GM18505 (cell line): ENCODE measurements around the gene NHLRC2.

Experiments used
- ATAC-seq: cut with Tn5 transposase; IDR thresholded peaks from one replicate; pipeline ENCODE4 v1.9.1; 2021; ENCODE audit not compliant: unreplicated experiment
- POLR2A ChIP-seq: IDR thresholded peaks from 4 replicates; pipeline ENCODE4 v1.6.1; 2011; ENCODE audit warnings: borderline replicate concordance; ENCODE audit not compliant: insufficient read depth, insufficient read length; ENCODE audit errors: extremely low read depth

The NHLRC2 gene

DNA sequence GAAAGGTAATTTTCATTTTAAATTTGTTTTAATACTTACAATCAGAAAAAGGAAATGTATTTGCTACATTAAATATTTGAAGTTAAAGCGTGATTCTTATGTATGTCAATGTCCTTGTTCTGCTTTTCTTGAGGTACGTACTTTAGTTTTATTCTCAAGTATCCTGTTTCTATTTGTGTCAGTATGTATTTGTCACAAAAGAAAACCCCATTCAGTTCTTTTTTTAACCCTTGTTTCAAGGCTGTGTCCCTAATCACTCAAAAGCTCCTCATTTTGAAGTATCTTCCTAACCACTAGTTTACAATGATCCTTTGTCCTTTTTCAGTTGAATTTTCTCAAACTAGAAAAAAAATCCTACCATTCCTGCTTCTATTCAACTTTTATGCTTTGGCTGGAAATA is 25.2 kb downstream of the NHLRC2 start:
- ATAC-seq, result peak; percentile 77
- no peak for TF ChIP-seq POLR2A

DNA sequence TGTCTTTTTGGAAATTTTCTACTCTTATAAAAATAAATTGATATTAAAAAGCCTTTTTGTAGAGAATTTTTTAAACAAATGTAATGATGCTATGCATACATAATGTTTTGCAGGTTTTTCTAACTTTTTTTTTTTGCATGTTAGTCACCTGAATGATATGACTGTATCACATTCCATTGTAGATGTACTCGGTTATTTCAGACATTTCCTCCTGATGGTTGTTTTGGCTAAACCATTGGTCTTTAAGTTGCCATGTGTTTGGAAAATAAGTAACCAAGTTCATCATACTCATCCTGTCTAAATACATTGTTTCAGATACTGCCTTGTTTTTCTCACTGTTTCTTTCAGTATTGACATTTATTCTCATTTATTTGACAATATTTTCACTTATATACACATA is 25.8 kb downstream of the NHLRC2 start:
- no peak for TF ChIP-seq POLR2A
- ATAC-seq, result peak; percentile 38

DNA sequence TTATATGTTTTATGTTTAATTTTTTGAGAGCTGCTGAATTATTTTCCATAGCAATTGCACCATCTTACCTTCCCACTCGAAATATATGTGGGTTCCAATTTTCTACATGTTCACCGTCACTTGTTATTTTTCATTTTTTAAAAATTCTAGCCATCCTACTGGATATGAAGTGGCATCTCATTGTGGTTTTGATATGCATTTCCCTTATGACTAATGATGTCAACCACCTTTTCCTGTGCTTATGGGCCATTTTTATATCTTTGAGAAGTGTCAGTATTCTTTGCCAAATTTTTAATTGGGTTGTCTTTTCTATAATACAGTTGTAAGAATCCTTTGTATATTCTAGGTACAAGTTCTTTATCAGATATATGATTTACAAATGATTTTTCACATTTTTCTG is 27.8 kb downstream of the NHLRC2 start:
- ATAC-seq, result no peak
- TF ChIP-seq POLR2A, result no peak

DNA sequence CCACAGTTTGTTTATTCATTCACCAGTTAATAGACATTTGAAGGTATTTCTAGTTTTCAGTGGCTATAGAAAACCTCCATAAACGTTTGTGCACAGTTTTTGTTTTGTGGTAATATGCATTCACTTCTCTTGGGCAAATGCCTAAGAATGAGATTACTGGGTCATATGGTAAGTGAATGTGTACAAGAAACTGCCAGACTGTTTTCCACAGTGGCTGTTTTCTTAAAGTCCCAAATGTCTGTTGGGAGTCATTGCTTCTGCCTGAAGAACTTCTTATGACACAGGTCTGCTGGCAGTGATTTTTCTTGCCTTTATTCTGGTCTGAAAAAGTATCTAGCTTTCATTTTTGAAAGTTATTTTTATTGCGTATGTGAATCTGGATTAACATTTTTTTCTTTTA is 35.5 kb downstream of the NHLRC2 start:
- no peak for ATAC-seq
- TF ChIP-seq POLR2A, result no peak

DNA sequence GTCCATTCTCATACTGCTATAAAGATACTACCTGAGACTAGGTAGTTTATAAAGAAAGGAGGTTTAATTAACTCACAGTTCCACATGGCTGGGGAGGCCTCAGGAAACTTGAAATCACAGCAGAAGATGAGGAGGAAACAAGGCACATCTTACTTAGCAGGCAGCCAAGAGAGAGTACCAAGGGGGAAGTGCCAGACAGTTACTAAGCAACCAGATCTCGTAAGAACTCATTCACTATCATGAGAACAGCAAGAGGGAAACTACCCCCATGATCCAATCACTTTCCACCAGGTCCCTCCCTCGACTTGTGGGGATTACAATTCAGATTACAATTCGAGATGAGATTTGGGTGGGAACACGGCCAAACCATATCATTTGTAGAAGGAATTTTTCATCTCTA is 36.3 kb downstream of the NHLRC2 start:
- TF ChIP-seq POLR2A, result no peak
- ATAC-seq, result no peak

GRCh38 chr10:113891476-113891875 is 37.0 kb downstream of the NHLRC2 start:
- no peak for ATAC-seq
- TF ChIP-seq POLR2A, result no peak

GRCh38 chr10:113893570-113893969 is 39.1 kb downstream of the NHLRC2 start:
- ATAC-seq, result no peak

DNA sequence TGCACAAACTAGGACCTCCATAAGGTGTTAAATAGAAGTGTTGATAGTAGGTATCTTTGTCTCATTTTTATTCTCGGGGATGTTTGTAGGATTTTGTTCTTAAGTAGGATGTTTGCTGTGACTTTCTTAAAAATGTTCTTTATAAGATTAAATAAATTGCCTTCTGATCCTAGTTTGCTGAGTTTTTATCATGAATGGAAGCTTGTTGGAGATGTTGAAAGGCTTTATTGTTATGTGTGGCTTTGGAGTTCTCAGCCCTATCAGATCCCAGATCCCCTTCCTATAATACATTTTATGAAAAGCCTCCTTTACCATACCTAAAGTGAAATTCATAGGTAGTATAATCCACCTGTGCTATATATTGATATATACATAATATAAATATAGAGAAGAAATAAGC is 40.1 kb downstream of the NHLRC2 start:
- no peak for TF ChIP-seq POLR2A
- no peak for ATAC-seq

More at GRCh38 chr10:113893570-113893969, 39.1 kb downstream of the NHLRC2 start:
- no peak for TF ChIP-seq POLR2A

- ATAC-seq, result no peak
- no peak for TF ChIP-seq POLR2A
Observed at GRCh38 chr10:113895018-113895417, 40.6 kb downstream of the NHLRC2 start.

- TF ChIP-seq POLR2A, result no peak
- ATAC-seq, result no peak
Observed at GRCh38 chr10:113897693-113898618, 43.5 kb downstream of the NHLRC2 start.

DNA sequence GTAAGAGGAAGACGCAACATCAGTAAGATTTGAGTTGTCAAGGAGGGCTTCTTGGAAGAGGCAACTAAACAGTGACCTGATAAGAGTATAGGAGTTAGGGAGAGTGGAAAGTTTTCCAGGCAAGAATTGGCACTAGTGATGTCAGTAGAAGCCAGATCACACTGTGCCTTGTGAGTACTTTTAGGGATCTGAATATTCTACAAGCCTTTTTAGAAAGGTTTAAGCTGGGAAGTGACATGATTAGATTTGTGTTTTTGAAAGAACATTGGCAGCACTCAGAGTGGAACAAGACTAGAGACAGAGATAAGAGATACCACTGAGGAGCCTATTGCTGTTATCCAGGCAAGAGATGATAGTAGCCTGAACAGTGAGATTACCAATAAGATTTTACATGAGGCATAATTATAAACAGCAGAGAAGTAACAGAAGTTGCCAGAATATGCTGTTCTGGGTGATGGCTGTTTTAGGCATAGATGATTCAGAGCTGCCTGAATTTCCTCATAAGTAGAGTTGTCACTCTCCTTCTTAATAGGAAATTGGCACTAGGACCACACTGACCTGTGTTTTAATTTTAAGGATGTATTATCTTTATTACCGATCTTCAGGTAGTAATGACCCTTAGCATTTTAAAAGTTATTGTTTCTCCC is 45.6 kb downstream of the NHLRC2 start:
- no peak for TF ChIP-seq POLR2A
- no peak for ATAC-seq

GRCh38 chr10:113905756-113906155 is 51.3 kb downstream of the NHLRC2 start:
- ATAC-seq, result no peak
- no peak for TF ChIP-seq POLR2A

- ATAC-seq, result no peak
- TF ChIP-seq POLR2A, result no peak
Observed at GRCh38 chr10:113907166-113907565, 52.7 kb downstream of the NHLRC2 start.

DNA sequence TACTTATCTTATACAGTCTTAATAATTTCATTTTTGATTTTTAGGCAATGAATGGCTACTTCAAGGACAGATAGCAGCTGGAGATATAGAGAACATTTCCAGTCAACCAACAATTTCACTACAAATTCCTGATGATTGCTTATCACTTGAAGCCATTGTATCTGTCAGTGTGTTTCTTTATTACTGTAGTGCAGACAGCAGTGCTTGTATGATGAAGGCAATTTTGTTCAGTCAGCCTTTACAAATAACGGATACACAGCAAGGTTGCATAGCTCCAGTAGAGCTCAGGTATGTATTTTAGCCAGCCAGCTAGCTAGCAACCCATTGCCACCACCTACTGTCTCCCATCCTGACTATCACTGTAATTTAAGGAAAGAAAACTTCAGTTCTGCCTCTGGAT is 53.8 kb downstream of the NHLRC2 start:
- TF ChIP-seq POLR2A, result no peak

More for the DNA sequence above, 53.8 kb downstream of the NHLRC2 start:
- ATAC-seq, result no peak
